PFSK-1 (cell line): ENCODE data around the gene CAV3.

Experiments used
- FOXP2 ChIP-seq: optimal IDR thresholded peaks from 2 replicates; pipeline ENCODE3; 2011; ENCODE audit warnings: borderline replicate concordance, control low read depth, inconsistent platforms; ENCODE audit not compliant: insufficient read depth; ENCODE audit errors: extremely low read length, extremely low read depth
- POLR2AphosphoS5 ChIP-seq: IDR thresholded peaks from 2 replicates; pipeline ENCODE4 v1.6.1; 2012; ENCODE audit warnings: low read depth, mild to moderate bottlenecking, control low read depth, low read length, moderate library complexity
- REST ChIP-seq, 2 experiments: IDR thresholded peaks; 2 replicates each; pipeline versions ENCODE4 v1.6.1 to v1.8.0; 2011 to 2012; ENCODE audit warnings: low read depth in 2 of 2, low read length in 2 of 2, control low read depth in 1 of 2, inconsistent platforms in 1 of 2, mild to moderate bottlenecking in 1 of 2, moderate library complexity in 1 of 2; ENCODE audit not compliant: insufficient read depth in 1 of 2
- SIN3A ChIP-seq: IDR thresholded peaks from 2 replicates; pipeline ENCODE4 v1.6.1; 2012; ENCODE audit warnings: mild to moderate bottlenecking, low read length, moderate library complexity, borderline replicate concordance; ENCODE audit not compliant: insufficient read depth
- TAF1 ChIP-seq: IDR thresholded peaks from 2 replicates; pipeline ENCODE4 v1.6.1; 2012; ENCODE audit warnings: low read length, control low read depth, borderline replicate concordance; ENCODE audit not compliant: insufficient read depth

The CAV3 gene

GRCh38 chr3:8722808-8723207 is 10.8 kb upstream of the CAV3 start:
- no peak for TF ChIP-seq FOXP2
- TF ChIP-seq POLR2AphosphoS5 = no peak
- TF ChIP-seq TAF1 = no peak
- TF ChIP-seq SIN3A = no peak
- TF ChIP-seq REST (IDR thresholded peaks at IDR 0.05; ENCODE audit: insufficient read depth in 1 of 2, low read depth in 2 of 2, low read length in 2 of 2) = no peak

GRCh38 chr3:8723612-8724011 is 10.0 kb upstream of the CAV3 start:
- TF ChIP-seq FOXP2 = no peak
- no peak for TF ChIP-seq TAF1
- no peak for TF ChIP-seq POLR2AphosphoS5
- no peak for TF ChIP-seq REST (IDR thresholded peaks at IDR 0.05; ENCODE audit: insufficient read depth in 1 of 2, low read depth in 2 of 2, low read length in 2 of 2)
- no peak for TF ChIP-seq SIN3A

GRCh38 chr3:8724108-8724752 is 9.4 kb upstream of the CAV3 start:
- TF ChIP-seq FOXP2 (no peak), SIN3A (no peak), TAF1 (no peak), POLR2AphosphoS5 (no peak)

- no peak for TF ChIP-seq SIN3A
- TF ChIP-seq POLR2AphosphoS5 = no peak
- no peak for TF ChIP-seq FOXP2
- no peak for TF ChIP-seq REST (IDR thresholded peaks at IDR 0.05; ENCODE audit: insufficient read depth in 1 of 2, low read depth in 2 of 2, low read length in 2 of 2)
- no peak for TF ChIP-seq TAF1
These were observed 5.7 kb upstream of the CAV3 start for GRCh38 chr3:8727605-8728512.

DNA sequence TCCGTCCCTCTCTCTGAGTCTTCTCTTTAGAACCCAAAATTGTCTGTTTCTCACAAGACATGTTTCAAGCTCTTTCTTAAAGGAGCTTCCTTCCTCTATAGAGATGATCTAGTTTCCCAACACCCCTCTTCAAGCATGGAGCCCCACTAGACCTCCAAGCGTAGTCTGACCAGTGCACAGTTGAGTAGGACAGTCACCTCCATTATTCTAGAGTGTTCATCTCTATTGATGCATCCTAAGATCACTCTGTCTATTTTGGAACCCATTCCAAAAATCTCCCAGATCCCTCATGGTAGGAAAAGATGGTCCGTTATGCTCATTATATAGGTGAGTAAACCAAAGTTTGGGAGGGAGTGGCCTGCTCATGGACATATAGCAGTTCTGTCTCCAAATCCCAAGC is 4.1 kb upstream of the CAV3 start:
- TF ChIP-seq SIN3A = no peak
- TF ChIP-seq TAF1 = no peak
- TF ChIP-seq POLR2AphosphoS5 = no peak
- TF ChIP-seq REST (IDR thresholded peaks at IDR 0.05; ENCODE audit: insufficient read depth in 1 of 2, low read depth in 2 of 2, low read length in 2 of 2) = no peak
- no peak for TF ChIP-seq FOXP2
